ENCODE measurements around the gene GAL3ST3. TPM values are rescaled to one million over a fixed set of nuclear protein-coding genes. Genes with fewer than 3 reads are reported as not detected.

The GAL3ST3 gene
- total and polyA plus RNA-seq, 2 donors (not counting 1 experiment from before 2014, with no cell fraction given), result not detected

DNA sequence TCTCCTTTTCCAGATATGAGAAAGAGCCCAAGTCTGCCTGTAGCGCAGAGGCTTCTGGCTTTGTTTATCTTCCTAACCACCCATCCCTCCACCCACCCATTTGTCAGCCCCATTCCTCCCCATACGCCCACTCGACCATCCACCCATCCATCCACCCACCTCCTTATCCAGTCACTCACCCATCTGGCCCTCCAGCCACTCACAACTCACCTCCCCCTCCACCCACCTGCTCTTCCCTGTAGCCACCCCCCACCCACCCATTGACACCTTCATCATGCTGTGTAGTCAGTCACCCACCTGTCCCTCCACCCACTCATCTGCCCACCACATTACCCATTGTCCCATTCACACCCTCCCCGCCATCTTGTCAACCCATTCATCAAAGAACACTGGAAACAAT is 31.6 kb downstream of the GAL3ST3 start:
- TF ChIP-seq, protein P1, sequence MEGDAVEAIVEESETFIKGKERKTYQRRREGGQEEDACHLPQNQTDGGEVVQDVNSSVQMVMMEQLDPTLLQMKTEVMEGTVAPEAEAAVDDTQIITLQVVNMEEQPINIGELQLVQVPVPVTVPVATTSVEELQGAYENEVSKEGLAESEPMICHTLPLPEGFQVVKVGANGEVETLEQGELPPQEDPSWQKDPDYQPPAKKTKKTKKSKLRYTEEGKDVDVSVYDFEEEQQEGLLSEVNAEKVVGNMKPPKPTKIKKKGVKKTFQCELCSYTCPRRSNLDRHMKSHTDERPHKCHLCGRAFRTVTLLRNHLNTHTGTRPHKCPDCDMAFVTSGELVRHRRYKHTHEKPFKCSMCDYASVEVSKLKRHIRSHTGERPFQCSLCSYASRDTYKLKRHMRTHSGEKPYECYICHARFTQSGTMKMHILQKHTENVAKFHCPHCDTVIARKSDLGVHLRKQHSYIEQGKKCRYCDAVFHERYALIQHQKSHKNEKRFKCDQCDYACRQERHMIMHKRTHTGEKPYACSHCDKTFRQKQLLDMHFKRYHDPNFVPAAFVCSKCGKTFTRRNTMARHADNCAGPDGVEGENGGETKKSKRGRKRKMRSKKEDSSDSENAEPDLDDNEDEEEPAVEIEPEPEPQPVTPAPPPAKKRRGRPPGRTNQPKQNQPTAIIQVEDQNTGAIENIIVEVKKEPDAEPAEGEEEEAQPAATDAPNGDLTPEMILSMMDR (IDR thresholded peaks at IDR 0.05), result no peak
- no peak for TF ChIP-seq EZH2 (IDR thresholded peaks at IDR 0.05; ENCODE audit: borderline replicate concordance, insufficient read depth, low read depth, low read length, poor library complexity, severe bottlenecking)
- peaks cover under 1% of the 10 kb centered on the region for H3K4me1 Mint-ChIP-seq
- peaks cover 3% of the 10 kb centered on the region for H3K27me3 Mint-ChIP-seq
- Histone ChIP-seq H3K9me3 (ENCODE audit: control extremely low read depth in 1 of 3, control insufficient read depth in 2 of 3, insufficient read depth in 1 of 3, low read length in 2 of 3) (peaks cover 0 to 9% (median 0%) of the 10 kb centered on the region in 3 donors), H4K20me1 (ENCODE audit: control insufficient read depth, insufficient read depth, low read length, poor library complexity, severe bottlenecking) (no peaks in the 10 kb centered on the region), H3K27ac (ENCODE audit: low read length in 2 of 2) (no peak overlapping the region), H3K9ac (ENCODE audit: low read length) (no peak overlapping the region), H2AFZ (ENCODE audit: insufficient read depth, low read depth, low read length, poor library complexity, severe bottlenecking) (no peak overlapping the region), H3K36me3 (replicated peaks in 1 of 2; ENCODE audit: control extremely low read depth in 1 of 2, control insufficient read depth in 1 of 2, extremely low read depth in 1 of 2, insufficient read depth in 2 of 2, low read length in 1 of 2) (no peaks in the 10 kb centered on the region), H3K4me2 (replicated peaks; ENCODE audit: low read depth, low read length, poor library complexity, severe bottlenecking) (no peak overlapping the region), H3K4me3 (ENCODE audit: control extremely low read depth in 1 of 5, extremely low read depth in 1 of 5, insufficient read depth in 1 of 5, low read depth in 2 of 5, low read length in 4 of 5) (no peak overlapping the region), H3K79me2 (ENCODE audit: control insufficient read depth, insufficient read depth, low read length) (no peaks in the 10 kb centered on the region), H3K4me1 (ENCODE audit: control insufficient read depth in 2 of 2, insufficient read depth in 2 of 2, low read length in 2 of 2) (peaks cover 1 to 7% of the 10 kb centered on the region in 2 donors), H3K27me3 (replicated peaks in 1 of 4; ENCODE audit: control extremely low read depth in 1 of 4, control insufficient read depth in 3 of 4, insufficient read depth in 4 of 4, low read length in 3 of 4) (peaks cover 0 to 17% (median 5%) of the 10 kb centered on the region in 4 experiments)
- no peak overlapping the region for H3K27ac Mint-ChIP-seq
- CTCF ChIA-PET, result no interaction called here
- POLR2A ChIA-PET, result no interaction called here
- DNase-seq (no peak), ATAC-seq (ENCODE audit: low read depth) (no peak)
- no peaks in the 10 kb centered on the region for H3K9me3 Mint-ChIP-seq (ENCODE audit: insufficient read depth)
- intact Hi-C loops (cut with micrococcal nuclease), result no loop called here
- no peak overlapping the region for H3K4me3 Mint-ChIP-seq
- 95% methylated on average over 4 of the region's 4 CpGs for WGBS (ENCODE audit: insufficient coverage)

DNA sequence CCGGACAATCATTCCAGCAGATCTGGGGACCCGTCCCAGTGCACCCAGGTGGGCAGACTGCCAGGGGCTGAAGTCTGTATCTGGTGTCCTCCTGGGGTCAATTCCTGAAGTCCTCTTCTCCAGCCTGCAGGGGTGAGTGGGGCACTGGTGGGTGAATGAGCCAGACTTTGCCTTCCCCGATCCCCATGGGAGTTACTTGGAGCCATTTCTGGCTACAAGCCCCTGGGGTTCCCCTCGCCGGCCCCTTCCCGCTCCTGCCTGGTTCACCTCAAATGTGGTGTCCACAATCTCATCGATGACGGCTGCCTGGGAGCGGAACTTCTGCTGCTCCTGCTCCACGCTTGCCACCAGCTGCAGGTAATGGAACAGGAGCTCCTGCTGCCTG is 32.2 kb downstream of the GAL3ST3 start:
- Mint-ChIP-seq H3K27me3 (peaks cover 3% of the 10 kb centered on the region), H3K27ac (no peak overlapping the region), H3K4me3 (no peak overlapping the region), H3K9me3 (ENCODE audit: insufficient read depth) (no peaks in the 10 kb centered on the region), H3K4me1 (no peaks in the 10 kb centered on the region)
- no peaks in the 10 kb centered on the region for H4K20me1 ChIP-seq (ENCODE audit: control insufficient read depth, insufficient read depth, low read length, poor library complexity, severe bottlenecking)
- no peak overlapping the region for H3K9ac ChIP-seq (ENCODE audit: low read length)
- WGBS (ENCODE audit: insufficient coverage), result 91% methylated on average over 10 of the region's 10 CpGs
- peaks cover 0 to 22% (median 7%) of the 10 kb centered on the region in 4 experiments for H3K27me3 ChIP-seq (replicated peaks in 1 of 4; ENCODE audit: control extremely low read depth in 1 of 4, control insufficient read depth in 3 of 4, insufficient read depth in 4 of 4, low read length in 3 of 4)
- no peak for ATAC-seq (ENCODE audit: low read depth)
- H3K36me3 ChIP-seq (replicated peaks in 1 of 2; ENCODE audit: control extremely low read depth in 1 of 2, control insufficient read depth in 1 of 2, extremely low read depth in 1 of 2, insufficient read depth in 2 of 2, low read length in 1 of 2), result no peaks in the 10 kb centered on the region
- TF ChIP-seq, protein P1 (IDR thresholded peaks at IDR 0.05), result no peak
- no peak for TF ChIP-seq EZH2 (IDR thresholded peaks at IDR 0.05; ENCODE audit: borderline replicate concordance, insufficient read depth, low read depth, low read length, poor library complexity, severe bottlenecking)
- H3K27ac ChIP-seq (ENCODE audit: low read length in 2 of 2), result no peak overlapping the region
- DNase-seq, result no peak
- POLR2A ChIA-PET, result no interaction called here
- intact Hi-C loops (cut with micrococcal nuclease), result no loop called here
- H3K9me3 ChIP-seq (ENCODE audit: control extremely low read depth in 1 of 3, control insufficient read depth in 2 of 3, insufficient read depth in 1 of 3, low read length in 2 of 3), result peaks cover 0 to 9% (median 0%) of the 10 kb centered on the region in 3 donors
- H3K79me2 ChIP-seq (ENCODE audit: control insufficient read depth, insufficient read depth, low read length), result no peaks in the 10 kb centered on the region
- H3K4me1 ChIP-seq (ENCODE audit: control insufficient read depth in 2 of 2, insufficient read depth in 2 of 2, low read length in 2 of 2), result peaks cover 5 to 11% of the 10 kb centered on the region in 2 donors
- no peak overlapping the region for H3K4me3 ChIP-seq (ENCODE audit: control extremely low read depth in 1 of 5, extremely low read depth in 1 of 5, insufficient read depth in 1 of 5, low read depth in 2 of 5, low read length in 4 of 5)
- CTCF ChIA-PET, result no interaction called here
- H2AFZ ChIP-seq (ENCODE audit: insufficient read depth, low read depth, low read length, poor library complexity, severe bottlenecking), result no peak overlapping the region
- H3K4me2 ChIP-seq (replicated peaks; ENCODE audit: low read depth, low read length, poor library complexity, severe bottlenecking), result no peak overlapping the region
